Transverse colon (tissue), 4 donors: ENCODE measurements around the gene RGL2. TPM values are rescaled to one million over a fixed set of nuclear protein-coding genes. Genes with fewer than 3 reads are reported as not detected.

Experiments
- DNase-seq: peaks from one replicate; pipeline ENCODE4 v3.0.0-alpha.2; 2019
- H3K27ac ChIP-seq, 4 donors: fragments of 200-600 bp; sonication (generic); 2 replicates each; pipeline ENCODE4 v1.5.1; 2016 to 2018; ENCODE audit warnings: inconsistent platforms in 4 of 4
- H3K27me3 ChIP-seq: fragments of 200-600 bp; sonication (generic); 2 replicates; pipeline ENCODE4 v1.5.1; 2017; ENCODE audit warnings: inconsistent platforms
- H3K36me3 ChIP-seq, 4 donors: fragments of 200-600 bp; sonication (generic); 2 replicates each; pipeline ENCODE4 v1.5.1; 2017 to 2019; ENCODE audit warnings: inconsistent platforms in 4 of 4
- H3K4me1 ChIP-seq, 4 donors: fragments of 200-600 bp; sonication (generic); 2 replicates each; pipeline ENCODE4 v1.5.1; 2017 to 2020; ENCODE audit warnings: inconsistent platforms in 4 of 4
- H3K4me3 ChIP-seq, 4 donors: fragments of 200-600 bp; sonication (generic); 1 replicate in 1 of 4; 2 replicates in 3 of 4; pipeline versions ENCODE4 v1.5.1 to v1.6.1; 2017 to 2019; ENCODE audit warnings: inconsistent platforms in 4 of 4
- H3K9me3 ChIP-seq, 2 donors: fragments of 200-600 bp; sonication (generic); 2 replicates each; pipeline ENCODE4 v1.5.1; 2017 to 2019; ENCODE audit warnings: inconsistent platforms in 2 of 2
- EP300 ChIP-seq: sonication (generic); formaldehyde crosslinking; IDR thresholded peaks from one replicate; pipeline ENCODE4 v1.6.1; 2017; ENCODE audit warnings: antibody characterized with exemption, low read depth
- POLR2A ChIP-seq: fragments of 450-650 bp; IDR thresholded peaks from one replicate; pipeline ENCODE4 v1.6.1; 2016; ENCODE audit warnings: antibody characterized with exemption, mild to moderate bottlenecking, moderate library complexity
- POLR2AphosphoS5 ChIP-seq, 3 donors: sonication (generic); formaldehyde crosslinking; IDR thresholded peaks; one replicate each; pipeline ENCODE4 v1.6.1; 2016; ENCODE audit warnings: antibody characterized with exemption in 3 of 3
- WGBS, 2 donors: methylation state at CpG; one replicate each; pipeline ENCODE4 v1.1.5; 2018; ENCODE audit warnings: low coverage in 1 of 2; 5-methylcytosine and 5-hydroxymethylcytosine counted together
- in situ Hi-C, 4 donors: fragments of 200-750 bp; cut with MboI; loops; one replicate each; pipeline versions ENCODE4 v1.15.0 to v1.15.1; 2017; ENCODE audit warnings: low sequenced_read_pairs in 3 of 4, low pct_ligation_motif_present in 1 of 4, low pct_unique_long_range_greater_than_20kb in 1 of 4
- intact Hi-C: fragments of 100-400 bp; cut with DNase I; formaldehyde crosslinking; loops from one replicate; pipeline ENCODE4 v1.15.1; 2023; ENCODE audit warnings: low total_unique reads
- total RNA-seq, 4 donors: library from RNA; depleted of rRNA; stranded (reverse); fragments of >200 nt; gene quantifications; one replicate each; pipeline ENCODE4 v1.1.0, GENCODE V29; 2016
- TF ChIP-seq, protein P1 (sequence below), 5 experiments: fragments of 200-600 bp in 3 of 5; fragments of 450-650 bp in 2 of 5; sonication (generic) in 3 of 5; IDR thresholded peaks; 1 replicate in 2 of 5; 2 replicates in 3 of 5; pipeline ENCODE4 v1.5.1; 2016 to 2017; ENCODE audit warnings: antibody characterized with exemption in 5 of 5, inconsistent platforms in 3 of 5, mild to moderate bottlenecking in 2 of 5, moderate library complexity in 1 of 5

Gene RGL2
- total RNA-seq, 4 donors from 2014 or later = 21.3 to 70.3 (median 25.8) TPM

DNA sequence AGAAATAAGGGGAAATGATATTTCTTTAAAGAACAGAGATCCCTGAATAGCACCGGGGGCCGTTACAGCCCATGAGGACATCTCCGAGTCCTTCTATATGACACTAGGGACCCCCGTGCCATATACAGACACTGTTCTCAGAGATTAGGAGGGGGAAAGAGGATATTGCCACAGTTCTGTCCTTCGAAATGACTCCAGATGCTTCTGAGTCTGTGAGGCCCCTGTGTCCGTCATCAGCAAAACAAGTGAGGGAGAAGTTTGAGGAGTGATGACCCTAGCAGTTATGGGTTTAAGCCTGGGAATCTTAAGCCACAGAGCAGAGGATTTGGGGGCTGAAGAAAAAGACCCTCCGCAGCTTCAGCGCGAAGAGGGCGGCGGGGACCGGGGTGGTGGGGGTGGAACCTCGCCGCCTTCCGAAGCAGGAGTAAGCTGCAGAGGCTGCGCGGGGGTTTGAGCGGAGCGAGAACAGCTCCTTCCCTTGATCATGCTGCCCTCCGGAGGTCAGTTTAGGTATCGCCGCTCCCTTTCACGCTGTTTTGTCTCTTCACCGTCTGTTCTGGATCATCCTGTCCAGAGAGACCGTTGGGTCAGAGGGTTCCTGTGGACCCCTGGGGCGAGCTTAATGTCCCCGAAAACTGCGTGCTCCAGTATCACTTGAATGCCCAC is 50.6 kb downstream of the RGL2 start:
- in situ Hi-C loops = loop anchor here (5.0 to 25.0 kb wide), 5 partner anchors 83 to 236 kb away; partner anchors contain the start of gene HLA-DOA (in 1 of the 4)
- H3K36me3 ChIP-seq = no peaks in the 10 kb centered on the region
- H3K4me3 ChIP-seq = peak overlapping the region in 3 of 4 donors; percentile 34 to 60 (median 42)
- H3K27ac ChIP-seq = peak overlapping the region; percentile 88 to 93 (median 92)
- peaks cover 12 to 27% (median 24%) of the 10 kb centered on the region in 4 donors for H3K4me1 ChIP-seq
- 6 to 22% methylated on average over 4 to 26 of the region's 28 CpGs for WGBS, 2 donors
- intact Hi-C loops = loop anchor here (5.0 to 10.0 kb wide), 3 partner anchors 83 to 233 kb away; no protein-coding TSS in a partner anchor
- peaks cover 4% of the 10 kb centered on the region for H3K27me3 ChIP-seq
- peak; percentile 94 for DNase-seq
- TF ChIP-seq, protein P1, sequence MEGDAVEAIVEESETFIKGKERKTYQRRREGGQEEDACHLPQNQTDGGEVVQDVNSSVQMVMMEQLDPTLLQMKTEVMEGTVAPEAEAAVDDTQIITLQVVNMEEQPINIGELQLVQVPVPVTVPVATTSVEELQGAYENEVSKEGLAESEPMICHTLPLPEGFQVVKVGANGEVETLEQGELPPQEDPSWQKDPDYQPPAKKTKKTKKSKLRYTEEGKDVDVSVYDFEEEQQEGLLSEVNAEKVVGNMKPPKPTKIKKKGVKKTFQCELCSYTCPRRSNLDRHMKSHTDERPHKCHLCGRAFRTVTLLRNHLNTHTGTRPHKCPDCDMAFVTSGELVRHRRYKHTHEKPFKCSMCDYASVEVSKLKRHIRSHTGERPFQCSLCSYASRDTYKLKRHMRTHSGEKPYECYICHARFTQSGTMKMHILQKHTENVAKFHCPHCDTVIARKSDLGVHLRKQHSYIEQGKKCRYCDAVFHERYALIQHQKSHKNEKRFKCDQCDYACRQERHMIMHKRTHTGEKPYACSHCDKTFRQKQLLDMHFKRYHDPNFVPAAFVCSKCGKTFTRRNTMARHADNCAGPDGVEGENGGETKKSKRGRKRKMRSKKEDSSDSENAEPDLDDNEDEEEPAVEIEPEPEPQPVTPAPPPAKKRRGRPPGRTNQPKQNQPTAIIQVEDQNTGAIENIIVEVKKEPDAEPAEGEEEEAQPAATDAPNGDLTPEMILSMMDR (IDR thresholded peaks at IDR 0.05) = peak; percentile 96 to 98 (median 97)
- no peak for TF ChIP-seq EP300
- no peaks in the 10 kb centered on the region for H3K9me3 ChIP-seq

DNA sequence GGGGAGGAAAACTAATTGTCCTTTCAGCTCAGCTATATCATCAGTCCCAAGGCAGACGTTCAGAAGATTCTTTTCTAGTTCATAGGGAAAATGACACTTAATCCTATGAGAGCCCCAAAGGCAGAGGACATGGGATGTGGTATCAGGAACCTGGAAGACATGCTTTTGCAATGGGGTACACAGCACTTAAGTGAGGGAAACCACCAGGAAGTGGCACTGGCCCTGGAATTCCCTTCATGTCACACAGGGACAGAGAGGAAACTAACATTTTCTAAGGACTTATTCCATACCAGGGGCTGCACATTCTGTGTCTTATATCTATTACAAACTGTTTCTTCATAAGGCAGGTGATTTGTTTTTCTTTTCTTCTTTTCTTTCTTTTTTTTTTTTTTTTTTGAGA is 55.3 kb downstream of the RGL2 start:
- Histone ChIP-seq H3K27ac (no peak overlapping the region), H3K9me3 (no peaks in the 10 kb centered on the region)
- 33 to 35% methylated on average over 1 of the region's 1 CpG for WGBS, 2 donors

GRCh38 chr6:33241968-33242367 is 56.8 kb downstream of the RGL2 start:
- DNase-seq = no peak
- Histone ChIP-seq H3K9me3 (no peaks in the 10 kb centered on the region), H3K27ac (no peak overlapping the region), H3K4me3 (no peak overlapping the region), H3K27me3 (peaks cover 30% of the 10 kb centered on the region), H3K36me3 (no peaks in the 10 kb centered on the region), H3K4me1 (no peaks in the 10 kb centered on the region)
- TF ChIP-seq EP300 (no peak), POLR2A (no peak), POLR2AphosphoS5 (IDR thresholded peaks at IDR 0.05) (no peak)
- TF ChIP-seq, protein P1 (IDR thresholded peaks at IDR 0.05) = no peak
- in situ Hi-C loops = loop anchor here (10.0 to 25.0 kb wide), 4 partner anchors 77 to 230 kb away; partner anchors contain the start of gene HLA-DOA (in 1 of the 4)
- 26 to 37% methylated on average over 3 of the region's 3 CpGs for WGBS, 2 donors
- intact Hi-C loops = loop anchor here (10.0 kb wide), 2 partner anchors 77 to 227 kb away; no protein-coding TSS in a partner anchor

More for the DNA sequence above, 55.3 kb downstream of the RGL2 start:
- Histone ChIP-seq H3K36me3 (no peaks in the 10 kb centered on the region), H3K4me1 (peaks cover 0 to 10% (median 7%) of the 10 kb centered on the region in 4 donors), H3K4me3 (no peak overlapping the region), H3K27me3 (peaks cover 25% of the 10 kb centered on the region)
- TF ChIP-seq POLR2A (no peak), EP300 (no peak)
- in situ Hi-C loops (loop anchor here (10.0 to 25.0 kb wide), 4 partner anchors 79 to 231 kb away; partner anchors contain the start of gene HLA-DOA (in 1 of the 4)), intact Hi-C loops (loop anchor here (10.0 kb wide), 2 partner anchors 79 to 229 kb away; no protein-coding TSS in a partner anchor)
- no peak for DNase-seq

Other genes starting within 250 kb of the RGL2 start
- gene HLA-DPA1, start 225.3 kb downstream of the RGL2 start, total RNA-seq = 10 to 100 TPM in 3 of 4 donors, 1 to 10 TPM in 1; 2.2 to 77.8 (median 28.7) TPM
- gene HLA-DPB1, start 223.0 kb downstream of the RGL2 start, total RNA-seq = 10 to 100 TPM in 3 of 4 donors, 1 to 10 TPM in 1; 10.0 to 68.0 (median 40.4) TPM
- gene COL11A2, start 106.5 kb downstream of the RGL2 start, total RNA-seq = under 1 TPM in 3 of 4 donors, not detected in 1; 0.14 to 0.79 (median 0.75) TPM
- 10 to 100 TPM; 26.9 to 31.9 (median 29.4) TPM for gene RXRB, start 98.3 kb downstream of the RGL2 start, total RNA-seq
- 10 to 100 TPM; 38.2 to 99.9 (median 60.5) TPM for gene SLC39A7, start 98.1 kb downstream of the RGL2 start, total RNA-seq
- gene HSD17B8, start 94.3 kb downstream of the RGL2 start, total RNA-seq = 10 to 100 TPM; 34.3 to 65.7 (median 43.1) TPM
- 10 to 100 TPM; 10.8 to 29.9 (median 19.9) TPM for gene RING1, start 90.4 kb downstream of the RGL2 start, total RNA-seq
- 10 to 100 TPM; 52.4 to 93.3 (median 63.4) TPM for gene VPS52, start 27.1 kb downstream of the RGL2 start, total RNA-seq
- 1,000 to 10,000 TPM in 2 of 4 donors, 100 to 1,000 TPM in 2; 773 to 2,238 (median 1,359) TPM for gene RPS18, start 26.9 kb downstream of the RGL2 start, total RNA-seq
- 10 to 100 TPM; 39.4 to 49.0 (median 41.8) TPM for gene B3GALT4, start 21.8 kb downstream of the RGL2 start, total RNA-seq
- gene WDR46, start 9.7 kb downstream of the RGL2 start, total RNA-seq = 10 to 100 TPM; 25.0 to 87.2 (median 55.8) TPM
- gene PFDN6, start 9.3 kb downstream of the RGL2 start, total RNA-seq = 10 to 100 TPM in 3 of 4 donors, not detected in 1; 23.6 to 39.8 (median 28.1) TPM
- 100 to 1,000 TPM; 175 to 423 (median 217) TPM for gene TAPBP, start 15.1 kb upstream of the RGL2 start, total RNA-seq
- 10 to 100 TPM; 10.1 to 31.8 (median 17.2) TPM for gene ZBTB22, start 18.8 kb upstream of the RGL2 start, total RNA-seq
- 100 to 1,000 TPM in 1 of 4 donors, 10 to 100 TPM in 3; 40.7 to 302 (median 52.6) TPM for gene DAXX, start 24.0 kb upstream of the RGL2 start, total RNA-seq
- gene KIFC1, start 92.9 kb upstream of the RGL2 start, total RNA-seq = 10 to 100 TPM in 1 of 4 donors, 1 to 10 TPM in 3; 2.6 to 51.5 (median 5.8) TPM
- gene PHF1, start 112.1 kb upstream of the RGL2 start, total RNA-seq = 100 to 1,000 TPM in 1 of 4 donors, 10 to 100 TPM in 3; 47.8 to 110 (median 48.4) TPM
- 100 to 1,000 TPM in 2 of 4 donors, 10 to 100 TPM in 2; 18.9 to 134 (median 91.3) TPM for gene CUTA, start 119.2 kb upstream of the RGL2 start, total RNA-seq
- 10 to 100 TPM in 2 of 4 donors, 1 to 10 TPM in 2; 4.9 to 37.2 (median 11.1) TPM for gene SYNGAP1, start 121.1 kb upstream of the RGL2 start, total RNA-seq
- gene ZBTB9, start 155.6 kb upstream of the RGL2 start, total RNA-seq = 1 to 10 TPM in 2 of 4 donors, not detected in 2; 2.2 to 3.2 TPM